HepG2 (cell line): ENCODE data around the gene PAPOLA. TPM values are rescaled to one million over a fixed set of nuclear protein-coding genes. Genes with fewer than 3 reads are reported as not detected.

Source experiments
- ATAC-seq: fragments of 200-7000 bp; cut with Tn5 transposase; 3 replicates; pipeline ENCODE4 v1.9.1; 2020; ENCODE audit warnings: mild to moderate bottlenecking, moderate library complexity
- BruUV-seq: library from RNA; stranded (reverse); fragments of 400-500 nt; replicated peaks from 2 replicates; lab custom pipeline; 2021; lab: Mats Ljungman, UMichigan
- CTCF ChIA-PET: fragments of 300-600 bp; formaldehyde crosslinking; extraction: SDS; loops from one replicate; lab custom pipeline; 2021; ENCODE audit warnings: low total read pairs, inconsistent platforms, low intra/inter-chr PET ratio; lab: Yijun Ruan, JAX
- POLR2A ChIA-PET: fragments of 350-600 bp; sonication (Branson Sonifier 250); formaldehyde crosslinking; loops from one replicate; lab custom pipeline; 2020; ENCODE audit warnings: antibody characterized with exemption, inconsistent platforms; lab: Yijun Ruan, JAX
- DNase-seq: peaks from one replicate; pipeline ENCODE4 v3.0.0-alpha.2; 2015; ENCODE audit warnings: low spot score
- FAIRE-seq: peaks from 3 replicates; lab custom pipeline; 2011; peaks lifted over from hg19 to GRCh38; lab: Jason Lieb, UNC
- H2AFZ ChIP-seq: one replicate; pipeline ENCODE4 v1.6.1; 2011; ENCODE audit warnings: low read length, inconsistent platforms
- H3K27ac ChIP-seq: fragments of 300-600 bp; 3 replicates; pipeline ENCODE4 v1.8.0; 2011; ENCODE audit warnings: mixed run types, mild to moderate bottlenecking, mixed read lengths, low read length, inconsistent platforms; ENCODE audit not compliant: insufficient read depth; ENCODE audit errors: extremely low read length
- H3K27me3 ChIP-seq, 2 experiments: fragments of 200-600 bp in 1 of 2; 2 replicates in 1 of 2; 3 replicates in 1 of 2; pipeline versions ENCODE4 v1.6.0 to v1.8.0; 2011; ENCODE audit warnings: low read length in 2 of 2, mild to moderate bottlenecking in 2 of 2, moderate library complexity in 2 of 2, inconsistent platforms in 1 of 2; ENCODE audit not compliant: insufficient read depth in 2 of 2, control insufficient read depth in 1 of 2
- H3K36me3 ChIP-seq, 2 experiments: fragments of 200-600 bp in 1 of 2; replicated peaks in 1 of 2; 2 replicates in 1 of 2; 3 replicates in 1 of 2; pipeline versions ENCODE4 v1.5.1 to v1.8.0; 2011; ENCODE audit warnings: low read length in 2 of 2, inconsistent platforms in 1 of 2; ENCODE audit not compliant: insufficient read depth in 2 of 2, control insufficient read depth in 1 of 2
- H3K4me1 ChIP-seq: 2 replicates; pipeline ENCODE4 v1.5.1; 2012; ENCODE audit warnings: low read length, inconsistent platforms; ENCODE audit not compliant: insufficient read depth
- H3K4me2 ChIP-seq: 2 replicates; pipeline ENCODE4 v1.6.0; 2011; ENCODE audit warnings: low read depth, low read length, inconsistent platforms
- H3K4me3 ChIP-seq, 3 experiments: fragments of 200-600 bp in 1 of 3; sonication (generic), shearing (Covaris generic) in 1 of 3; replicated peaks in 1 of 3; 2 replicates each; pipeline ENCODE4 v1.5.1; 2011 to 2016; ENCODE audit warnings: low read length in 3 of 3, inconsistent platforms in 2 of 3, low read depth in 2 of 3, mild to moderate bottlenecking in 2 of 3, control low read depth in 1 of 3, mixed read lengths in 1 of 3; ENCODE audit not compliant: insufficient read depth in 1 of 3
- H3K79me2 ChIP-seq: one replicate; pipeline ENCODE4 v1.6.1; 2011; ENCODE audit warnings: low read length, inconsistent platforms; ENCODE audit not compliant: insufficient read depth
- H3K9ac ChIP-seq: 2 replicates; pipeline ENCODE4 v1.6.0; 2011; ENCODE audit warnings: mild to moderate bottlenecking, low read depth, low read length, inconsistent platforms; ENCODE audit not compliant: insufficient read depth
- H3K9me3 ChIP-seq: 2 replicates; pipeline ENCODE4 v1.5.1; 2012; ENCODE audit warnings: mild to moderate bottlenecking, low read length
- H4K20me1 ChIP-seq: 2 replicates; pipeline ENCODE4 v1.6.0; 2011; ENCODE audit warnings: inconsistent platforms, mild to moderate bottlenecking, low read length, moderate library complexity; ENCODE audit not compliant: insufficient read depth
- FOXJ3 ChIP-seq: sonication (generic); formaldehyde crosslinking; IDR thresholded peaks from 2 replicates; pipeline ENCODE4 v1.4.0; 2020; ENCODE audit warnings: missing genetic modification reagents, mild to moderate bottlenecking, borderline replicate concordance
- MEIS2 ChIP-seq: sonication (generic); formaldehyde crosslinking; IDR thresholded peaks from 2 replicates; pipeline ENCODE4 v1.9.0; 2021; ENCODE audit warnings: mild to moderate bottlenecking, missing genetic modification reagents
- ZBTB3 ChIP-seq: sonication (generic); formaldehyde crosslinking; IDR thresholded peaks from 2 replicates; pipeline ENCODE4 v1.4.0; 2020; ENCODE audit warnings: low read depth, mild to moderate bottlenecking, moderate library complexity, missing genetic modification reagents, borderline replicate concordance
- ZNF225 ChIP-seq: sonication (generic); formaldehyde crosslinking; IDR thresholded peaks from 2 replicates; pipeline ENCODE4 v1.4.0; 2020; ENCODE audit warnings: mild to moderate bottlenecking, missing genetic modification reagents
- ZNF746 ChIP-seq: sonication (generic); formaldehyde crosslinking; IDR thresholded peaks from 2 replicates; pipeline ENCODE4 v1.8.0; 2022; ENCODE audit warnings: mild to moderate bottlenecking, missing genetic modification reagents
- WGBS: methylation state at CpG from one replicate; pipeline ENCODE4 v1.1.6; 2017; ENCODE audit warnings: low lambda C conversion rate; 5-methylcytosine and 5-hydroxymethylcytosine counted together
- in situ Hi-C: cut with HindIII; loops from 2 replicates; pipeline ENCODE4 v1.10.0; 2017; ENCODE audit warnings: low pct_unique_long_range_greater_than_20kb; ENCODE audit not compliant: extremely low pct_ligation_motif_present
- intact Hi-C: fragments of 100-400 bp; cut with micrococcal nuclease; formaldehyde crosslinking; loops from one replicate; pipeline ENCODE4 v1.10.0; 2022; ENCODE audit not compliant: unreplicated experiment
- polyA plus RNA-seq, 8 experiments: library from polyadenylated mRNA; depleted of rRNA in 3 of 8; stranded (reverse) in 7 of 8; unstranded in 1 of 8; fragments of >200 nt; fragmentation: Illumina TruSeq in 4 of 8; extraction: Trizol in 4 of 8; gene quantifications; 2 replicates each; pipeline versions ENCODE4 v1.2.1 to v1.2.3, GENCODE V29; 2011 to 2016; ENCODE audit warnings: low read depth in 4 of 8, missing spikeins in 1 of 8, mixed read lengths in 1 of 8; ENCODE audit not compliant: insufficient read depth in 1 of 8
- total RNA-seq, 5 experiments: library from RNA; depleted of rRNA; stranded (reverse); fragments of >200 nt; fragmentation: Illumina TruSeq; extraction: Trizol; gene quantifications; 2 replicates each; pipeline ENCODE4 v1.2.3, GENCODE V29; 2016; ENCODE audit warnings: low read depth in 1 of 5

Gene PAPOLA
- total and polyA plus RNA-seq, 2 of the 13 experiments (the other 11 are each of a cell fraction or from before 2014, with no cell fraction given) = 103 to 151 TPM

DNA sequence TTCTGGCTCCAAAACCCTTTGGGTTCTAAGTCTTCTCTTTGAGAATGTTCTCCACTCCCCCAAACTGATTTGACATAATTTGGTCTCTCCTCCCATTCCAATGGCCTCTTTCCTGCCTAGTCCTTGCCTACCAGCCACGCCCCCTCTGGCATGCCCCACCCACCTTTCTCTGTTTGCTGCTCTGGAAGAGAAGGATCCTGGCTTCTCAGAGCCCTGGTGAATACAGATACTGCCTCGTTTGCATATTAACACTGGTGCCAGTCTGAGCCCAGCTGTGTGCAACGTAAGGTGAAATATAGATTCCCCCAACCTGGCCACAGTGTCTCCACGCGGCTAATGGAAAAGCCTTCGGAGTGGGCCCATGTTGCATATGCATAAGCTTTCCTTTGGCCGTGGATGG is 79.7 kb downstream of the PAPOLA start:
- in situ Hi-C loops = loop anchor here (5.0 to 10.0 kb wide), 2 partner anchors 160 to 263 kb away; no protein-coding TSS in a partner anchor
- Histone ChIP-seq H3K9me3 (no peaks in the 10 kb centered on the region), H3K79me2 (no peaks in the 10 kb centered on the region), H3K4me3 (no peak overlapping the region), H3K9ac (no peak overlapping the region), H3K27me3 (peaks cover 0 to 5% of the 10 kb centered on the region in 2 experiments; a peak in 1 of 5 replicates), H2AFZ (no peak overlapping the region), H3K4me1 (0 out of 2 replicates have a peak, but pooled peaks cover 4% of the 10 kb centered on the region), H3K36me3 (no peaks in the 10 kb centered on the region), H3K27ac (no peak overlapping the region), H3K4me2 (no peak overlapping the region), H4K20me1 (0 out of 2 replicates have a peak, but pooled peaks cover 3% of the 10 kb centered on the region)
- no peak for TF ChIP-seq ZBTB3 (CRISPR knock-in tag)
- TF ChIP-seq ZNF225 (CRISPR knock-in tag) = no peak
- POLR2A ChIA-PET = no interaction called here
- no peak for DNase-seq
- CTCF ChIA-PET = no interaction called here
- intact Hi-C loops = loop anchor here (5.0 kb wide), 1 partner anchor 270 kb away; no protein-coding TSS in a partner anchor
- no TSS peak for BruUV-seq
- no peak for ATAC-seq
- 78% methylated on average over 7 of the region's 7 CpGs for WGBS
- no peak for FAIRE-seq

- H2AFZ ChIP-seq = no peak overlapping the region
- 11% methylated on average over 7 of the region's 12 CpGs for WGBS
- DNase-seq = no peak
- 0 out of 2 replicates have a peak, but pooled peaks cover under 1% of the 10 kb centered on the region for H4K20me1 ChIP-seq
- no peak overlapping the region for H3K27ac ChIP-seq
- H3K9ac ChIP-seq = no peak overlapping the region
- no peak overlapping the region for H3K4me3 ChIP-seq
- BruUV-seq = no TSS peak
- TF ChIP-seq ZNF746 (CRISPR knock-in tag) = no peak
- no peak for TF ChIP-seq FOXJ3 (CRISPR knock-in tag)
- no peak for TF ChIP-seq MEIS2 (CRISPR knock-in tag)
- H3K9me3 ChIP-seq = no peaks in the 10 kb centered on the region
- 0 out of 2 replicates have a peak, but pooled peaks cover 4% of the 10 kb centered on the region for H3K4me1 ChIP-seq
- H3K36me3 ChIP-seq = no peaks in the 10 kb centered on the region
- POLR2A ChIA-PET = no interaction called here
- FAIRE-seq = no peak
- in situ Hi-C loops = loop anchor here (5.0 to 10.0 kb wide), 2 partner anchors 160 to 262 kb away; no protein-coding TSS in a partner anchor
- no peak for ATAC-seq
- CTCF ChIA-PET = no interaction called here
- H3K79me2 ChIP-seq = no peaks in the 10 kb centered on the region
- H3K4me2 ChIP-seq = no peak overlapping the region
- H3K27me3 ChIP-seq = peaks cover 0 to 5% of the 10 kb centered on the region in 2 experiments; a peak in 1 of 5 replicates
- intact Hi-C loops = loop anchor here (5.0 kb wide), 1 partner anchor 270 kb away; no protein-coding TSS in a partner anchor
Measured at GRCh38 chr14:96582411-96582961, 80.3 kb downstream of the PAPOLA start.
